Keratinocyte (primary cell): ENCODE data around the gene SLC9A4. TPM values are rescaled to one million over a fixed set of nuclear protein-coding genes. Genes with fewer than 3 reads are reported as not detected.

ENCODE experiments used
- DNase-seq: peaks from one replicate; pipeline ENCODE4 v3.0.0-alpha.2; 2011; ENCODE audit warnings: low read depth, missing footprints, low spot score
- FAIRE-seq: peaks from 2 replicates; lab custom pipeline; 2011; peaks lifted over from hg19 to GRCh38; lab: Jason Lieb, UNC
- H2AFZ ChIP-seq: 2 replicates; pipeline ENCODE4 v1.6.0; 2012; ENCODE audit warnings: low read length, control low read depth, inconsistent platforms; ENCODE audit not compliant: control insufficient read depth
- H3K27ac ChIP-seq: 2 replicates; pipeline ENCODE4 v1.5.1; 2011; ENCODE audit warnings: low read length; ENCODE audit not compliant: control insufficient read depth, insufficient read depth
- H3K27me3 ChIP-seq: 3 replicates; pipeline ENCODE4 v1.6.0; 2011; ENCODE audit warnings: low read length; ENCODE audit not compliant: control insufficient read depth, insufficient read depth; ENCODE audit errors: extremely low read depth
- H3K36me3 ChIP-seq, 2 experiments: 2 replicates in 1 of 2; 3 replicates in 1 of 2; pipeline ENCODE4 v1.5.1; 2011; ENCODE audit warnings: low read length in 2 of 2, mild to moderate bottlenecking in 1 of 2; ENCODE audit not compliant: control insufficient read depth in 2 of 2, insufficient read depth in 2 of 2; ENCODE audit errors: extremely low read depth in 1 of 2
- H3K4me1 ChIP-seq: 3 replicates; pipeline ENCODE4 v1.5.1; 2011; ENCODE audit warnings: low read length; ENCODE audit not compliant: control insufficient read depth, insufficient read depth; ENCODE audit errors: extremely low read depth
- H3K4me2 ChIP-seq: 3 replicates; pipeline ENCODE4 v1.6.0; 2011; ENCODE audit warnings: low read depth, low read length; ENCODE audit not compliant: control insufficient read depth, insufficient read depth; ENCODE audit errors: extremely low read depth
- H3K4me3 ChIP-seq, 3 experiments: fragments of 200-600 bp in 1 of 3; sonication (generic) in 1 of 3; 2 replicates in 2 of 3; 3 replicates in 1 of 3; pipeline ENCODE4 v1.5.1; 2011 to 2016; ENCODE audit warnings: low read length in 3 of 3, mild to moderate bottlenecking in 3 of 3, control low read depth in 2 of 3, inconsistent platforms in 1 of 3, low read depth in 1 of 3, mixed read lengths in 1 of 3, mixed run types in 1 of 3, moderate library complexity in 1 of 3; ENCODE audit not compliant: control insufficient read depth in 2 of 3, insufficient read depth in 2 of 3; ENCODE audit errors: extremely low read depth in 1 of 3
- H3K79me2 ChIP-seq: 2 replicates; pipeline ENCODE4 v1.6.0; 2012; ENCODE audit warnings: low read length; ENCODE audit not compliant: control insufficient read depth, insufficient read depth
- H3K9ac ChIP-seq: 3 replicates; pipeline ENCODE4 v1.6.0; 2011; ENCODE audit warnings: low read length; ENCODE audit not compliant: control insufficient read depth, insufficient read depth; ENCODE audit errors: extremely low read depth
- H3K9me1 ChIP-seq: 3 replicates; pipeline ENCODE4 v1.6.0; 2011; ENCODE audit warnings: low read length; ENCODE audit not compliant: control insufficient read depth, insufficient read depth; ENCODE audit errors: extremely low read depth
- H3K9me3 ChIP-seq: 2 replicates; pipeline ENCODE4 v1.5.1; 2012; ENCODE audit warnings: low read depth, low read length; ENCODE audit not compliant: control insufficient read depth
- H4K20me1 ChIP-seq: 3 replicates; pipeline ENCODE4 v1.6.0; 2011; ENCODE audit warnings: low read length; ENCODE audit not compliant: control insufficient read depth, insufficient read depth; ENCODE audit errors: extremely low read depth
- EZH2 ChIP-seq: IDR thresholded peaks from one replicate; pipeline ENCODE4 v1.6.1; 2012; ENCODE audit warnings: inconsistent platforms, mild to moderate bottlenecking, low read length, moderate library complexity
- dilution Hi-C: fragments of 300-500 bp; cut with MboI; formaldehyde crosslinking; loops from one replicate; pipeline ENCODE4 v1.7.0; 2020; ENCODE audit warnings: low sequenced_read_pairs; ENCODE audit not compliant: extremely low pct_ligation_motif_present
- polyA plus RNA-seq, 5 experiments: library from polyadenylated mRNA; depleted of rRNA in 3 of 5; stranded (reverse) in 3 of 5; stranded (forward) in 1 of 5; unstranded in 1 of 5; fragments of >200 nt; gene quantifications; 1 replicate in 1 of 5; 2 replicates in 3 of 5; 3 replicates in 1 of 5; pipeline versions ENCODE4 v1.2.1 to v1.2.3, GENCODE V29; 2011 to 2012; ENCODE audit warnings: missing spikeins in 2 of 5, low read depth in 1 of 5, low replicate concordance in 1 of 5
- TF ChIP-seq, protein P1 (sequence below), 3 experiments: IDR thresholded peaks in 1 of 3; conservative IDR thresholded peaks in 1 of 3; optimal IDR thresholded peaks in 1 of 3; 2 replicates in 2 of 3; 3 replicates in 1 of 3; pipeline versions ENCODE3 to v1.5.1; 2011; ENCODE audit warnings: low read length in 3 of 3, mild to moderate bottlenecking in 3 of 3, moderate library complexity in 2 of 3, control low read depth in 1 of 3, inconsistent platforms in 1 of 3; ENCODE audit not compliant: insufficient read depth in 2 of 3; ENCODE audit errors: extremely low read depth in 1 of 3

SLC9A4 gene
- polyA plus RNA-seq, 1 donor (not counting 4 experiments of a cell fraction or from before 2014, with no cell fraction given): not detected

DNA sequence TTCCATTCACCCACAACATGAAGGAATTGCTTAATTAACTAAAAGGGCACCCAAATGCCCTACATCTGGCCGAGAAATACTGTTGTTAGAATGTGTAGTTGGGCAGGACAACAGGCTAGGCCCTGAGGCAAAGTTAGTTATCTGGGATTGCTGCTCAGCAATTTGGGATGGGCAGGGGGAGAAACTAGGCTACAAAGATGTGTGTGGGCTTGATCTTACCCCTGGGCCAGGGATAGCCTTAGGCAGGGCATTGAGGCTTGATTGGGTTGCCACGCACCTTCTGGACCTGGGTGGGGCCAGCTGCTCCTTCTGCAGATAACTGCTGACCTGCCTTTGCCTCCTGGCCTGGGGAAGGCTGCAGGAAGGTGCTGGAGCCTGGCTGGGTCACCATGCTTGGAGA is 40.6 kb upstream of the SLC9A4 start:
- Histone ChIP-seq H3K4me3 (no peak overlapping the region), H3K9me3 (no peaks in the 10 kb centered on the region), H3K27ac (no peak overlapping the region), H3K9me1 (no peaks in the 10 kb centered on the region), H3K4me1 (no peaks in the 10 kb centered on the region), H2AFZ (no peak overlapping the region), H4K20me1 (no peaks in the 10 kb centered on the region), H3K4me2 (no peak overlapping the region), H3K79me2 (no peaks in the 10 kb centered on the region), H3K27me3 (no peaks in the 10 kb centered on the region), H3K36me3 (no peaks in the 10 kb centered on the region), H3K9ac (no peak overlapping the region)
- dilution Hi-C loops: no loop called here
- TF ChIP-seq, protein P1, sequence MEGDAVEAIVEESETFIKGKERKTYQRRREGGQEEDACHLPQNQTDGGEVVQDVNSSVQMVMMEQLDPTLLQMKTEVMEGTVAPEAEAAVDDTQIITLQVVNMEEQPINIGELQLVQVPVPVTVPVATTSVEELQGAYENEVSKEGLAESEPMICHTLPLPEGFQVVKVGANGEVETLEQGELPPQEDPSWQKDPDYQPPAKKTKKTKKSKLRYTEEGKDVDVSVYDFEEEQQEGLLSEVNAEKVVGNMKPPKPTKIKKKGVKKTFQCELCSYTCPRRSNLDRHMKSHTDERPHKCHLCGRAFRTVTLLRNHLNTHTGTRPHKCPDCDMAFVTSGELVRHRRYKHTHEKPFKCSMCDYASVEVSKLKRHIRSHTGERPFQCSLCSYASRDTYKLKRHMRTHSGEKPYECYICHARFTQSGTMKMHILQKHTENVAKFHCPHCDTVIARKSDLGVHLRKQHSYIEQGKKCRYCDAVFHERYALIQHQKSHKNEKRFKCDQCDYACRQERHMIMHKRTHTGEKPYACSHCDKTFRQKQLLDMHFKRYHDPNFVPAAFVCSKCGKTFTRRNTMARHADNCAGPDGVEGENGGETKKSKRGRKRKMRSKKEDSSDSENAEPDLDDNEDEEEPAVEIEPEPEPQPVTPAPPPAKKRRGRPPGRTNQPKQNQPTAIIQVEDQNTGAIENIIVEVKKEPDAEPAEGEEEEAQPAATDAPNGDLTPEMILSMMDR (optimal IDR thresholded peaks at IDR 0.05 in 1 of 3, IDR thresholded peaks at IDR 0.05 in 1 of 3, conservative IDR thresholded peaks at IDR 0.05 in 1 of 3; ENCODE audit: extremely low read depth in 1 of 3, insufficient read depth in 2 of 3, low read length in 3 of 3): no peak
- TF ChIP-seq EZH2: no peak
- DNase-seq (no peak), FAIRE-seq (no peak)

DNA sequence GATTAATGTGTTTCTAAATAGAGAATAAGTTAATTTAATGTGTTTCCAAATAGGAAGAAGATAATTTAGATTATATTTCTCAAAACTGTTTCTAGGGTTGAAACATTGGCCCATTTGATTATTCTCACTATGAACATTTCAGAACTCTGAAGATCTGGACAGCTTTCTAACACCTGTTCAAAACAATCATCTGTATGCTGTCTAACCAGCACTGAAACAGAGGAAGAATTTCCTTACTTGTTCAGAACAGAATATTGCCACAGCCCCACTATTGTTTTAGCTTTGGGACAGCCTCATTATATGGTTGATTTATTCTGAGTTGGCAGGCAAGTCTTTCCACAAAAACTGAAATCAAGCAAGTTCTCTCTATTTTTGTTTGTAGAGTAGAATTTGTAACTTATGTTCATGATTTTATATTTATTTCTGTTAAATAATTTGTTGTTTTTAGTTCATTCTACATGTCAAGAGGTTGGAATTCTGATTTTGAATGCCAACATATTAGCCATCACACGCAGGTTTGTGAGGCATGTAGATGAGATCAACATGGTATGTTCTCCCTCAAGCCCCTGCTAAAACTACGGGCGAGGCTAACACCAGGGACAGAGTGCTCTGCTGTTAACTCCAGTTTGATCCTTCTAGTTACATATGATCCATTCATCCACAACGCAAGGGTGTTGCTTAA is 38.9 kb upstream of the SLC9A4 start:
- Histone ChIP-seq H2AFZ (no peak overlapping the region), H3K4me1 (no peaks in the 10 kb centered on the region), H3K27ac (no peak overlapping the region), H3K9me3 (no peaks in the 10 kb centered on the region), H3K9me1 (no peaks in the 10 kb centered on the region), H3K4me2 (no peak overlapping the region), H3K79me2 (no peaks in the 10 kb centered on the region), H3K9ac (no peak overlapping the region), H4K20me1 (no peaks in the 10 kb centered on the region), H3K36me3 (no peaks in the 10 kb centered on the region), H3K4me3 (no peak overlapping the region), H3K27me3 (no peaks in the 10 kb centered on the region)
- DNase-seq (no peak), FAIRE-seq (no peak)
- dilution Hi-C loops: no loop called here
- no peak for TF ChIP-seq EZH2
- TF ChIP-seq, protein P1 (optimal IDR thresholded peaks at IDR 0.05 in 1 of 3, IDR thresholded peaks at IDR 0.05 in 1 of 3, conservative IDR thresholded peaks at IDR 0.05 in 1 of 3; ENCODE audit: extremely low read depth in 1 of 3, insufficient read depth in 2 of 3, low read length in 3 of 3): no peak
